Activated CD4-positive, alpha-beta memory T cell treated with anti-CD3 and anti-CD28 coated beads for 36 hours (primary cell): ENCODE results near the gene ATP6V1F. TPM values are rescaled to one million over a fixed set of nuclear protein-coding genes. Genes with fewer than 3 reads are reported as not detected.
A peak's percentile ranks its signal among the peaks of the same experiment; 100 is the strongest.

ENCODE experiments used
- CTCF ChIA-PET: fragments of 350-600 bp; sonication (Branson Sonifier 250); formaldehyde crosslinking; loops from one replicate; lab custom pipeline; 2021; ENCODE audit warnings: antibody characterized with exemption, inconsistent platforms; lab: Charles Lee
- POLR2A ChIA-PET: fragments of 350-600 bp; sonication (Branson Sonifier 250); formaldehyde crosslinking; loops from one replicate; lab custom pipeline; 2021; ENCODE audit warnings: antibody characterized with exemption; lab: Charles Lee
- DNase-seq: peaks from one replicate; pipeline ENCODE4 v3.0.0-alpha.2; 2020
- H3K27ac Mint-ChIP-seq: one replicate; pipeline ENCODE4 v1.8.0; 2021; ENCODE audit warnings: mixed read lengths
- H3K27me3 Mint-ChIP-seq: one replicate; pipeline ENCODE4 v1.8.0; 2021; ENCODE audit warnings: mixed read lengths
- H3K36me3 Mint-ChIP-seq: one replicate; pipeline ENCODE4 v1.8.0; 2021; ENCODE audit warnings: mixed read lengths
- H3K4me1 Mint-ChIP-seq: one replicate; pipeline ENCODE4 v1.8.0; 2021; ENCODE audit warnings: low read depth, mixed read lengths
- H3K4me3 Mint-ChIP-seq: one replicate; pipeline ENCODE4 v1.8.0; 2021; ENCODE audit warnings: mild to moderate bottlenecking, mixed read lengths
- H3K9me3 Mint-ChIP-seq: one replicate; pipeline ENCODE4 v1.8.0; 2021; ENCODE audit warnings: mixed read lengths
- intact Hi-C: fragments of 100-400 bp; cut with micrococcal nuclease; formaldehyde crosslinking; loops from one replicate; pipeline ENCODE4 v1.15.1; 2023
- total RNA-seq, 2 experiments: library from RNA; stranded (reverse); gene quantifications; one replicate each; pipeline ENCODE4 v1.2.3, GENCODE V29; 2021

Gene ATP6V1F
- 100 to 1,000 TPM; 113 to 117 TPM for total RNA-seq

GRCh38 chr7:128862571-128863432 lies at the start of gene ATP6V1F:
TSS of gene ATP6V1F (plus strand) at chr7:128862856. CDS start at chr7:128862905, 49 bp downstream.
- no peaks in the 10 kb centered on the region for H3K9me3 Mint-ChIP-seq
- peak within 1 kb of the TSS; percentile 84 for H3K27ac Mint-ChIP-seq
- DNase-seq, result peak; percentile 100
- intact Hi-C loops, result loop anchor here (1.0 to 10.0 kb wide), 5 partner anchors 72 to 438 kb away; partner anchors contain the start of genes CALU, CCDC136 and HILPDA
- H3K27me3 Mint-ChIP-seq, result peaks cover 1% of the 10 kb centered on the region
- H3K4me1 Mint-ChIP-seq, result peaks cover 14% of the 10 kb centered on the region
- peaks cover 13% of the 10 kb centered on the region for H3K36me3 Mint-ChIP-seq
- ChIA-PET CTCF (interaction anchor here (0.7 to 3.6 kb wide), 11 partner anchors 9 to 436 kb away, joined by 3 to 46 read pairs (median 6); no protein-coding TSS in a partner anchor), POLR2A (interaction anchor here (0.9 to 1.9 kb wide), 4 partner anchors 18 to 362 kb away, joined by 3 to 6 read pairs (median 4); partner anchors contain the start of genes AHCYL2 and CALU)
- peak within 1 kb of the TSS; percentile 98 for H3K4me3 Mint-ChIP-seq

GRCh38 chr7:128814499-128814898 lies 48.2 kb upstream of the ATP6V1F start:
- intact Hi-C loops, result no loop called here
- H3K27ac Mint-ChIP-seq, result no peak overlapping the region
- no peaks in the 10 kb centered on the region for H3K27me3 Mint-ChIP-seq
- no peak for DNase-seq
- ChIA-PET POLR2A (no interaction called here), CTCF (no interaction called here)
- H3K4me3 Mint-ChIP-seq, result no peak overlapping the region
- no peaks in the 10 kb centered on the region for H3K4me1 Mint-ChIP-seq
- no peaks in the 10 kb centered on the region for H3K36me3 Mint-ChIP-seq
- H3K9me3 Mint-ChIP-seq, result no peaks in the 10 kb centered on the region

GRCh38 chr7:128815289-128815942 lies 47.2 kb upstream of the ATP6V1F start:
- no peak for DNase-seq
- intact Hi-C loops, result no loop called here
- ChIA-PET POLR2A (no interaction called here), CTCF (no interaction called here)
- Mint-ChIP-seq H3K27me3 (no peaks in the 10 kb centered on the region), H3K27ac (no peak overlapping the region), H3K4me1 (peaks cover 3% of the 10 kb centered on the region), H3K9me3 (no peaks in the 10 kb centered on the region), H3K36me3 (no peaks in the 10 kb centered on the region), H3K4me3 (no peak overlapping the region)

- H3K9me3 Mint-ChIP-seq, result no peaks in the 10 kb centered on the region
- DNase-seq, result no peak
- no peaks in the 10 kb centered on the region for H3K27me3 Mint-ChIP-seq
- H3K4me3 Mint-ChIP-seq, result no peak overlapping the region
- no peak overlapping the region for H3K27ac Mint-ChIP-seq
- peaks cover 3% of the 10 kb centered on the region for H3K4me1 Mint-ChIP-seq
- ChIA-PET CTCF (no interaction called here), POLR2A (no interaction called here)
- intact Hi-C loops, result no loop called here
- H3K36me3 Mint-ChIP-seq, result no peaks in the 10 kb centered on the region
Measured at GRCh38 chr7:128818694-128819093, 44.0 kb upstream of the ATP6V1F start.

- CTCF ChIA-PET, result interaction anchor here (1.2 kb wide), 1 partner anchor 62 kb away, joined by 3 read pairs; no protein-coding TSS in a partner anchor
- Mint-ChIP-seq H3K4me3 (no peak overlapping the region), H3K36me3 (no peaks in the 10 kb centered on the region), H3K9me3 (no peaks in the 10 kb centered on the region), H3K27me3 (peaks cover 2% of the 10 kb centered on the region), H3K4me1 (peaks cover 3% of the 10 kb centered on the region), H3K27ac (no peak overlapping the region)
- POLR2A ChIA-PET, result no interaction called here
- intact Hi-C loops, result no loop called here
- no peak for DNase-seq
Measured at GRCh38 chr7:128821724-128822123, 40.9 kb upstream of the ATP6V1F start.

- no peak for DNase-seq
- Mint-ChIP-seq H3K36me3 (no peaks in the 10 kb centered on the region), H3K27me3 (peaks cover 34% of the 10 kb centered on the region), H3K27ac (no peak overlapping the region), H3K4me1 (peaks cover 11% of the 10 kb centered on the region), H3K9me3 (no peaks in the 10 kb centered on the region), H3K4me3 (no peak overlapping the region)
- POLR2A ChIA-PET, result no interaction called here
- CTCF ChIA-PET, result no interaction called here
- intact Hi-C loops, result no loop called here
Measured at GRCh38 chr7:128826512-128826911, 36.1 kb upstream of the ATP6V1F start.

- intact Hi-C loops, result no loop called here
- DNase-seq, result no peak
- Mint-ChIP-seq H3K9me3 (no peaks in the 10 kb centered on the region), H3K36me3 (no peaks in the 10 kb centered on the region), H3K27me3 (peaks cover 37% of the 10 kb centered on the region), H3K27ac (no peak overlapping the region), H3K4me3 (no peak overlapping the region), H3K4me1 (peaks cover 11% of the 10 kb centered on the region)
- ChIA-PET POLR2A (no interaction called here), CTCF (no interaction called here)
Measured at GRCh38 chr7:128826916-128827247, 35.8 kb upstream of the ATP6V1F start.

- intact Hi-C loops, result no loop called here
- peaks cover 11% of the 10 kb centered on the region for H3K4me1 Mint-ChIP-seq
- H3K27me3 Mint-ChIP-seq, result peaks cover 38% of the 10 kb centered on the region
- ChIA-PET POLR2A (no interaction called here), CTCF (no interaction called here)
- no peak overlapping the region for H3K27ac Mint-ChIP-seq
- H3K36me3 Mint-ChIP-seq, result no peaks in the 10 kb centered on the region
- no peak overlapping the region for H3K4me3 Mint-ChIP-seq
- no peaks in the 10 kb centered on the region for H3K9me3 Mint-ChIP-seq
- DNase-seq, result no peak
Measured at GRCh38 chr7:128827248-128827958, 35.3 kb upstream of the ATP6V1F start.

GRCh38 chr7:128827971-128828711 lies 34.5 kb upstream of the ATP6V1F start:
- POLR2A ChIA-PET, result no interaction called here

GRCh38 chr7:128829391-128830166 lies 33.1 kb upstream of the ATP6V1F start:
- Mint-ChIP-seq H3K4me3 (no peak overlapping the region), H3K36me3 (no peaks in the 10 kb centered on the region), H3K27me3 (peaks cover 38% of the 10 kb centered on the region), H3K4me1 (peaks cover 11% of the 10 kb centered on the region), H3K27ac (no peak overlapping the region), H3K9me3 (no peaks in the 10 kb centered on the region)
- ChIA-PET POLR2A (no interaction called here), CTCF (no interaction called here)
- intact Hi-C loops, result no loop called here
- no peak for DNase-seq

More at GRCh38 chr7:128827971-128828711, 34.5 kb upstream of the ATP6V1F start:
- CTCF ChIA-PET, result interaction anchor here (1.0 kb wide), 1 partner anchor 55 kb away, joined by 4 read pairs; no protein-coding TSS in a partner anchor
- H3K27ac Mint-ChIP-seq, result no peak overlapping the region
- peaks cover 38% of the 10 kb centered on the region for H3K27me3 Mint-ChIP-seq
- peaks cover 11% of the 10 kb centered on the region for H3K4me1 Mint-ChIP-seq
- H3K9me3 Mint-ChIP-seq, result no peaks in the 10 kb centered on the region
- no peak overlapping the region for H3K4me3 Mint-ChIP-seq
- H3K36me3 Mint-ChIP-seq, result no peaks in the 10 kb centered on the region
- DNase-seq, result no peak
- intact Hi-C loops, result no loop called here
